Gastrocnemius medialis (tissue), 4 donors: ENCODE data around the gene SLX4IP. TPM values are rescaled to one million over a fixed set of nuclear protein-coding genes. Genes with fewer than 3 reads are reported as not detected.

Experiments used
- ATAC-seq, 2 donors: fragments of 150-250 bp; one replicate each; pipeline ENCODE4 v1.9.1; 2016
- DNase-seq, 2 donors: peaks; one replicate each; pipeline ENCODE4 v3.0.0-alpha.2; 2019
- H3K27ac ChIP-seq, 4 donors: fragments of 200-600 bp; sonication (generic); 1 replicate in 1 of 4; 2 replicates in 3 of 4; pipeline ENCODE4 v1.5.1; 2016 to 2018; ENCODE audit warnings: mild to moderate bottlenecking in 2 of 4, moderate library complexity in 1 of 4
- H3K27me3 ChIP-seq, 3 donors: fragments of 200-600 bp; sonication (generic) in 2 of 3; 1 replicate in 1 of 3; 2 replicates in 2 of 3; pipeline versions ENCODE4 v1.5.1 to v1.6.0; 2016 to 2019; ENCODE audit warnings: mild to moderate bottlenecking in 1 of 3, moderate library complexity in 1 of 3
- H3K36me3 ChIP-seq, 2 donors: fragments of 200-600 bp; sonication (generic) in 1 of 2; one replicate each; pipeline ENCODE4 v1.5.1; 2017 to 2018
- H3K4me1 ChIP-seq, 2 donors: fragments of 200-600 bp; sonication (generic) in 1 of 2; one replicate each; pipeline ENCODE4 v1.5.1; 2016 to 2017; ENCODE audit warnings: mild to moderate bottlenecking in 2 of 2
- H3K4me3 ChIP-seq, 4 donors: fragments of 200-600 bp; sonication (generic) in 3 of 4; 1 replicate in 1 of 4; 2 replicates in 3 of 4; pipeline ENCODE4 v1.5.1; 2016 to 2019; ENCODE audit warnings: mild to moderate bottlenecking in 2 of 4
- H3K9me3 ChIP-seq, 3 donors: fragments of 200-600 bp; sonication (generic) in 2 of 3; 1 replicate in 1 of 3; 2 replicates in 2 of 3; pipeline ENCODE4 v1.5.1; 2016 to 2019
- POLR2A ChIP-seq, 2 donors: fragments of 450-650 bp; IDR thresholded peaks; one replicate each; pipeline ENCODE4 v1.6.1; 2017; ENCODE audit warnings: antibody characterized with exemption in 2 of 2, mild to moderate bottlenecking in 2 of 2, moderate library complexity in 2 of 2
- in situ Hi-C, 4 donors: fragments of 200-750 bp; cut with MboI; loops; one replicate each; pipeline versions ENCODE4 v1.15.0 to v1.8.0; 2017; ENCODE audit warnings: low sequenced_read_pairs in 4 of 4
- intact Hi-C: fragments of 100-400 bp; cut with DNase I; formaldehyde crosslinking; loops from one replicate; pipeline ENCODE4 v1.15.1; 2023; ENCODE audit warnings: low total_unique reads
- total RNA-seq, 4 donors: library from RNA; depleted of rRNA; stranded (reverse); fragments of >200 nt; gene quantifications; one replicate each; pipeline versions ENCODE4 v1.1.0 to v1.2.3, GENCODE V29; 2016
- TF ChIP-seq, protein P1 (sequence below), 5 experiments: fragments of 450-650 bp in 3 of 5; fragments of 200-600 bp in 2 of 5; sonication (generic) in 2 of 5; IDR thresholded peaks in 4 of 5; conservative IDR thresholded peaks in 1 of 5; 1 replicate in 4 of 5; 2 replicates in 1 of 5; pipeline ENCODE4 v1.5.1; 2016 to 2019; ENCODE audit warnings: antibody characterized with exemption in 5 of 5, mild to moderate bottlenecking in 3 of 5, moderate library complexity in 3 of 5

Gene SLX4IP
- total RNA-seq, 4 donors from 2014 or later, result 0.22 to 1.3 (median 0.71) TPM

DNA sequence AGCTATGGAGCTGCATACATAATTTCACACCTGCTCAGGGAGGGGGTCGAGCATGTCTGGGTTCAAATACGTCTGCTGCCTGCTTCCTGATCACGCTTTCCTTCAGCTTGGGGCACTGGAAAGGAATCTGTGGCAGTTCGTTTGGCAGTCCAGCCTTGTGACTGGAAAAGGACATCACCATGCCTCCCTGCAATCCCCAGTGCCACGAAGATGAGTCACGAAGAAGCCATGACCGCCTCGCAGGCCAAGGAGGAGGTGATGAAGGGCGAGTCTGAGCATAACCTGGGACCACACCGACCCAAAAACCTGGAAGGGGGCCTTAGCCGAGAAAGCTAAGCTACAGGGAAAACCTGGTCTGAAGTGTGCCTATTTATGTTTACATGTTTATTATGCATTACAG is 225.6 kb downstream of the SLX4IP start:
- peak in 1 of 2 donors; percentile 64 for DNase-seq
- H3K27ac ChIP-seq, result peak overlapping the region in 3 of 4 donors; percentile 65 to 69 (median 66)
- peak overlapping the region in 2 of 4 donors; percentile 17 to 22 for H3K4me3 ChIP-seq
- H3K27me3 ChIP-seq, result no peaks in the 10 kb centered on the region
- no peaks in the 10 kb centered on the region for H3K9me3 ChIP-seq
- ATAC-seq, result peak; percentile 84 to 90
- intact Hi-C loops, result no loop called here
- no peak for TF ChIP-seq POLR2A (IDR thresholded peaks at IDR 0.05)
- TF ChIP-seq, protein P1, sequence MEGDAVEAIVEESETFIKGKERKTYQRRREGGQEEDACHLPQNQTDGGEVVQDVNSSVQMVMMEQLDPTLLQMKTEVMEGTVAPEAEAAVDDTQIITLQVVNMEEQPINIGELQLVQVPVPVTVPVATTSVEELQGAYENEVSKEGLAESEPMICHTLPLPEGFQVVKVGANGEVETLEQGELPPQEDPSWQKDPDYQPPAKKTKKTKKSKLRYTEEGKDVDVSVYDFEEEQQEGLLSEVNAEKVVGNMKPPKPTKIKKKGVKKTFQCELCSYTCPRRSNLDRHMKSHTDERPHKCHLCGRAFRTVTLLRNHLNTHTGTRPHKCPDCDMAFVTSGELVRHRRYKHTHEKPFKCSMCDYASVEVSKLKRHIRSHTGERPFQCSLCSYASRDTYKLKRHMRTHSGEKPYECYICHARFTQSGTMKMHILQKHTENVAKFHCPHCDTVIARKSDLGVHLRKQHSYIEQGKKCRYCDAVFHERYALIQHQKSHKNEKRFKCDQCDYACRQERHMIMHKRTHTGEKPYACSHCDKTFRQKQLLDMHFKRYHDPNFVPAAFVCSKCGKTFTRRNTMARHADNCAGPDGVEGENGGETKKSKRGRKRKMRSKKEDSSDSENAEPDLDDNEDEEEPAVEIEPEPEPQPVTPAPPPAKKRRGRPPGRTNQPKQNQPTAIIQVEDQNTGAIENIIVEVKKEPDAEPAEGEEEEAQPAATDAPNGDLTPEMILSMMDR (IDR thresholded peaks at IDR 0.05 in 4 of 5, conservative IDR thresholded peaks at IDR 0.05 in 1 of 5), result no peak
- H3K36me3 ChIP-seq, result peaks cover 0 to 9% of the 10 kb centered on the region in 2 donors
- peaks cover 39 to 68% of the 10 kb centered on the region in 2 donors for H3K4me1 ChIP-seq
- in situ Hi-C loops, result loop anchor here in 1 of 4 donors (25.0 kb wide), 1 partner anchor 1252 kb away; the partner anchor contains the start of gene BTBD3

DNA sequence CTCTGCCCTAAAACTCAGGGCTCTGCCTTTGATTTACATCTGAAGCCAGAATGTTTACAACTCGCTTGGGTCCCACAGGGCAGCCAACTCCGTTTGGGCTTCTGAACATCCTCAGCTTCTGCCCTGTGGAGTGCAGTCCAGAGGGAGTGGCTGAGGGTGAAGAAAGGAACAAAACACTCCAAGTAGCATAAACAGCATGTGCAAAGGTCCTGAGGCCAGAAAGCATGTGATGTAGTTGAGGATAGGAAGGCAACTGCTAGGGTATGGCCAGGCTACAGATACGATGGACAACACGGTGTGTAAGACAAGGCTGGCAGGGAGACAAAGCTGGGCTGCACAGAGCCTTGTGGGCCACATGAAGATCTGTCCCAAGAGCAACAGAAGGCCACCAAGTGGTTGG is 226.2 kb downstream of the SLX4IP start:
- no peak for ATAC-seq
- no peak for DNase-seq
- TF ChIP-seq POLR2A (IDR thresholded peaks at IDR 0.05), result no peak
- TF ChIP-seq, protein P1 (IDR thresholded peaks at IDR 0.05 in 4 of 5, conservative IDR thresholded peaks at IDR 0.05 in 1 of 5), result no peak
- H3K27ac ChIP-seq, result peak overlapping the region; percentile 9 to 69 (median 66)
- in situ Hi-C loops (loop anchor here in 1 of 4 donors (25.0 kb wide), 1 partner anchor 1251 kb away; the partner anchor contains the start of gene BTBD3), intact Hi-C loops (no loop called here)
- peaks cover 43 to 69% of the 10 kb centered on the region in 2 donors for H3K4me1 ChIP-seq
- no peaks in the 10 kb centered on the region for H3K9me3 ChIP-seq
- H3K4me3 ChIP-seq, result no peak overlapping the region
- H3K27me3 ChIP-seq, result no peaks in the 10 kb centered on the region
- H3K36me3 ChIP-seq, result peaks cover 0 to 7% of the 10 kb centered on the region in 2 donors

DNA sequence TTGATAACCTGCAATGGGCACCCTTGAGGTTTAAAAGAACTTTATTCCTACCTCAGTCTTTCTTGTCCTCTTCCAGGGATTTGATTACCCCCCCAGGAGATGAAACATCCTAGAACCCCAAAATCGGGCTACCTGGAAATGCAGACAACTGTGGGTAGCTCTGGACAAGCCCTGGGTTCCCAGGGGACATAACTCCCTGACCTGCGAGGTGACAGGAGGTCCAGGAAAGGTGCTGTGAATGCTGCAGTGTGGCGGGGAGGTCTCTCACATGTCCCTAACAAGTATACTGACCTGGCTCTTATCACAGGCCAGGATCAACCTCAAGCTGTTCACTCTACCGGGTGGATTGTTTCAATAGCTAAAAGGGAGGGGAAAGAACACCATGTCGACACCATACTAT is 227.0 kb downstream of the SLX4IP start:
- H3K27ac ChIP-seq, result peak overlapping the region in 3 of 4 donors; percentile 28 to 50 (median 35)
- peaks cover 39 to 75% of the 10 kb centered on the region in 2 donors for H3K4me1 ChIP-seq
- no peaks in the 10 kb centered on the region for H3K27me3 ChIP-seq
- DNase-seq (no peak), ATAC-seq (no peak)
- TF ChIP-seq, protein P1 (IDR thresholded peaks at IDR 0.05 in 4 of 5, conservative IDR thresholded peaks at IDR 0.05 in 1 of 5), result no peak
- no peak for TF ChIP-seq POLR2A (IDR thresholded peaks at IDR 0.05)
- H3K4me3 ChIP-seq, result no peak overlapping the region
- in situ Hi-C loops (loop anchor here in 1 of 4 donors (25.0 kb wide), 1 partner anchor 1250 kb away; the partner anchor contains the start of gene BTBD3), intact Hi-C loops (no loop called here)
- peaks cover 0 to 5% of the 10 kb centered on the region in 2 donors for H3K36me3 ChIP-seq
- no peaks in the 10 kb centered on the region for H3K9me3 ChIP-seq

DNA sequence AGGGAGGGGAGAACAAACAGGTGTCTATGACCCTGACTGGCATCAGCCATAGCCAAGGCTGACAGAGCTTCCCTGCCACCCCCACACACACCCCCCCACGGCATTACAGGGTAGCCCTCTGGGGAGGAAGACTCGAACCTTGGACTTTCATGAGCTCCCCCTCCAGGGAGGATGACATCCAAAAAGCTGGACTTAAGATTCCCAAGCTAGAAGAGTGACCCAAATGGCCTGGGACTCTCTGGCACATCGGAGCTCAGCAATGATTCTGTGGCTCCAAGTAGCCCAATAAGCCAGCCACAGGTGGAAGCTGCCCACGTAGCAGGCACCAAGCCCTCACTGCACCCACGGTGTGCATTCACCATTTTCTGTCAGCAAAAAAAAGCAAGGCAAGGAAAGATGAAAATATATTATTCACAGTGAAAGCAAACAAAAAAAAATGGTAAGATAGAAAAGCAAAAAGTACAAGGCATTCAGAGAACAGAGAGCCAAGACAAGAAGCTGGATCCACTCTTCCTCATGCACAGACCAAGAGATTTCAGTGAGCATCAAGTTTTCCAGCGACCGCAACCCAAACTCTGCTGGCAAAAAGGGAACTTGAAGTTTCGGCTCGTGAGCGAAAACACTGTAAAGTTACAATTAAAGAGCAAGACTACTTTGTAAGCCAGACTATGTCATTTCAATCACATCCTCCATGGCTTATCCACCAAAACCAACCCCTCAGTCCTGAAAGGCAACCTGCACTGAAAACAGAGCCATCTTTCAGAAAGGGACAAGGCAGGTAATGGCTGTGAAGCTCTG is 227.8 kb downstream of the SLX4IP start:
- no peak overlapping the region for H3K4me3 ChIP-seq
- TF ChIP-seq, protein P1 (IDR thresholded peaks at IDR 0.05 in 4 of 5, conservative IDR thresholded peaks at IDR 0.05 in 1 of 5), result no peak
- no peak for TF ChIP-seq POLR2A (IDR thresholded peaks at IDR 0.05)
- in situ Hi-C loops, result loop anchor here in 1 of 4 donors (25.0 kb wide), 1 partner anchor 1249 kb away; the partner anchor contains the start of gene BTBD3
- no peaks in the 10 kb centered on the region for H3K27me3 ChIP-seq
- peaks cover 44 to 81% of the 10 kb centered on the region in 2 donors for H3K4me1 ChIP-seq
- peak overlapping the region in 3 of 4 donors; percentile 5 to 50 (median 25) for H3K27ac ChIP-seq
- H3K9me3 ChIP-seq, result no peaks in the 10 kb centered on the region
- ATAC-seq, result no peak
- DNase-seq, result no peak
- intact Hi-C loops, result no loop called here
- peaks cover 0 to 5% of the 10 kb centered on the region in 2 donors for H3K36me3 ChIP-seq
